Measurements from ENCODE around the gene PNPLA3.

PNPLA3 gene

DNA sequence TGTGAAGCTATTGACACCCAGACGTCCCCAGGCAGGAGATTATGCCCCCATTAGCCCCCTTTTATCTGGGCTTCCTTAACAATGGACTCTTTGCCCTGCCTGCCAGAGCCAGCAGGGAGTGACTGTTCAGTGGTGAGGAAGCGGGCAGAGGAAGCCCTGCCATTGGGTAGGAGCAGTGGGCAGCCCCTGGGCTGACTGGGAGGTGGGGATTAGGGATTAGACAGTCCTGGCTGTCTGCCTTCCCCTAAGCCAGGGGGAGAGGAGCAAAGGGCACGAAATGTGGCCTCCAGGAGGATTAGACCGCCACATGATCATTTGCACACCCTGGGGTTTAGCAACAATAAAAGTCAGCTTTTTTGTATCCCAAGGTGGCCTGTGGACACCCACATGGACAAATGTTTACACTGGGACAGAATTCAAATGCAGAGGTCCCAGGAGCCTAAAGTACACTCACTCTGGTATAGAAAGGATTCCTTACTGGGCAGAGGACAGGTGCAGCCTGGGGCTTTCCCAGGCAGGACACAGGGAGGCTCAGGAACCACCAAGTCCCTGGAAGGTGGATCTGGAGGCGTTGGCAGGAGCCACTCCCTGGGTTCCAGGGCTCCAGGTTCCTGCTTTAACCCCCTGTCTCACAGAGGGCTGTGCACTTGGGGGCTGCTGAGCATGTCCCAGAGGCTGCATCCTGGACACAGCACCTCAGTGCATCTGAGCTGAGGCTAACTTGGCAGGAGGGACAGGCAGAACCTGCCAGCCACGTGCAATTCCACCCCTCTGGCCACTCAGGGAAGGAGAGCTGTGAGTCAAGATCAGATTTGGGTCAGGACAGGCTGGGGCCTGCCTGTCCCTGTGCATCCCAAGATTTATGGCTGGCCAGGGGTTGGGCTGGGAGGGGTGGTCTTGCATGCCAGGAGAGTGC is 2.1 kb downstream of the PNPLA3 start:
- DNase-seq = no peak

GRCh38 chr22:43926349-43926710 is 2.7 kb downstream of the PNPLA3 start:
- no peak for DNase-seq

DNA sequence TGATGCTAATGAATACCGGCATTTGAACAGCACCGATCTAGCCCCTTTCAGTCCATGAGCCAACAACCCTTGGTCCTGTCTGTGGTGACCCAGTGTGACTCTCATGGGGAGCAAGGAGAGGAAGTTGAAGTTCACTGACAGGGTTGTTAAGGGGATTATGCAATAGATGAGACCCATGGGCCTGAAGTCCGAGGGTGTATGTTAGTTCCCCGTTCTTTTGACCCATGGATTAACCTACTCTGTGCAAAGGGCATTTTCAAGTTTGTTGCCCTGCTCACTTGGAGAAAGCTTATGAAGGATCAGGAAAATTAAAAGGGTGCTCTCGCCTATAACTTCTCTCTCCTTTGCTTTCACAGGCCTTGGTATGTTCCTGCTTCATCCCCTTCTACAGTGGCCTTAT is 4.9 kb downstream of the PNPLA3 start:
- DNase-seq = no peak

DNA sequence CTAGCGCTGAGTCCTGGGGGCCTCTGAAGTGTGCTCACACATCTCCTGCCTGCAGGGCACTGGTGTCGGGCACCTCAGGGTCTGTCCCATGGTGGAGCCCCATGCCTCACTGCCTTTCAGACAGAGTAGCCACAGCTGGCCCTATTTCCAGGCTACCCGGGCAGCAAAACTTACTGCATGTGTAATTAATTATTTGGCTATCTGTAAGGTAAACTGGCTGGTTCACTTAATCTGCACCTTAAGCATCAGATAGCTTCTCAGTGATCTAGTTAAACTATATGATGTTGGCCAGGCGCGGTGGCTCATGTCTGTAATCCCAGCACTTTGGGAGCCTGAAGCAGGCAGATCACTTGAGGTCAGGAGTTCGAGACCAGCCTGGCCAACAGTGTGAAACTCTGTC is 5.3 kb downstream of the PNPLA3 start:
- DNase-seq = no peak

DNA sequence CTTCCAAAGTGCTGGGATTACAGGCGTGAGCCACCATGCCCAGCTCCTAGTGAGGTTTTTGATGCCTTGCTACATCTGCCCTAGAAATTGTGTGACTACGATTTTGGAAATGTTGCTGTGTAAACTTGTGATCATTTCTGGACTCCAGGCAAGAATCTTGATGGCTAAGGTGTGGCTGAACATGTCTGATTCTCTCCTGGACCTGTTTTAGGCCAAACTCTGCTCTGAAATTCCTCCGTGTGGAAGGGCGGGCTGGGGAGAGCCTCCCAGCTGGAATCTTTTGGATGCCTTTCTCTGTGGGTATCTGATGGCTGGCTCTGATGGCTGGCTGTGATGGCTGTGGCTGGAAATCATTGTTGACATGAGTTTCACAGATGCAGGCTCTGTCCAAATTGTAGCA is 8.2 kb downstream of the PNPLA3 start:
- DNase-seq = no peak

- DNase-seq = no peak
Measured at GRCh38 chr22:43941449-43941848, 17.8 kb downstream of the PNPLA3 start.

- no peak for DNase-seq
Measured at GRCh38 chr22:43944670-43945430, 21.2 kb downstream of the PNPLA3 start.

DNA sequence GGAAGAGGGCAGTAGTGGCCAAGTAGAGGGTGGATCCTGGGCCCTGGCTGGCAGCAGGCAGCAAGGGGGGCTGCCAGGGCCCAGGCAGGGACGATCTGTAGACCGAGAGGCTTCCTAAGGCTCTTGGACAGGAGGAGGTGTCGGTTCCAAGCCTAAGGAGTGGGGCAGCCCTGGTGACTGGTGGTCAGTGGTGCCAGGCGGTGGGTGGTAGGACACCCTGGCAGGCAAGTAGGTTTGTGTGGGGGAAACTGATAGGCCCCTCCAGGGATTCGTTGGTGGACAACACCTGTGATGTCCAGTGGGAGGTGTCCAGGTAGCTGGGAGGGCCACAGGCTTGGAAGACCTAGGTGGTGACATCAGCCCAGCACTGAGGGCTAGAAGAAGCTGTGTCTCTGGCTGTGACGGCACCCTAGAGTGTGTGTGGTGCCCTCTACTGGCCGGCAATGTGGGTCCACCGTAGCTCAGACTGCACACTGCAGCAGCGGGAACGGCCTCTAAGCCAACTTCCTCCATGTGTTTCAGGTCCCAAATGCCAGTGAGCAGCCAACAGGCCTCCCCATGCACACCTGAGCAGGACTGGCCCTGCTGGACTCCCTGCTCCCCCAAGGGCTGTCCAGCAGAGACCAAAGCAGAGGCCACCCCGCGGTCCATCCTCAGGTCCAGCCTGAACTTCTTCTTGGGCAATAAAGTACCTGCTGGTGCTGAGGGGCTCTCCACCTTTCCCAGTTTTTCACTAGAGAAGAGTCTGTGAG is 22.2 kb downstream of the PNPLA3 start:
- peak; percentile 50 for DNase-seq

GRCh38 chr22:43946384-43946667 is 22.7 kb downstream of the PNPLA3 start:
- no peak for DNase-seq

GRCh38 chr22:43948836-43949406 is 25.3 kb downstream of the PNPLA3 start:
- DNase-seq = no peak

DNA sequence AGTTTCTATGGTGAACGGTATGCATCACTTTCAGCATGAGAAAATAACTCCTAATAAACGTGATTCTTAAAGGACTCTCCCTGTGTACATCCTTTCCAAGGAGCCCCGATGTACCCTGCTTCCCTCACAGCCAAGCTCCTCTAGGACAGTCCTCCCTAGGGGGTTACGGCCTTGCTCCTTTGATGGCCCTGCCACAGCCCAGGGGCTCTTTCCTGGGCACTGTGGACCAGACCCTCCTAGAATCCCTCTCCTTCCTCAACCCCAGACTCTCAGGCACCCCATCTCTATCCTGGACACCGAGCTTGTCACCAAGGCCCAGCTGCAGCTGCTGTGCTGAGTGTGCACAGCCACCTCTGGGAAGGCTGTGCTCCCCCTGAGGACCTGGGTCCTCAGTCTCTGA is 27.8 kb downstream of the PNPLA3 start:
- DNase-seq = no peak

DNA sequence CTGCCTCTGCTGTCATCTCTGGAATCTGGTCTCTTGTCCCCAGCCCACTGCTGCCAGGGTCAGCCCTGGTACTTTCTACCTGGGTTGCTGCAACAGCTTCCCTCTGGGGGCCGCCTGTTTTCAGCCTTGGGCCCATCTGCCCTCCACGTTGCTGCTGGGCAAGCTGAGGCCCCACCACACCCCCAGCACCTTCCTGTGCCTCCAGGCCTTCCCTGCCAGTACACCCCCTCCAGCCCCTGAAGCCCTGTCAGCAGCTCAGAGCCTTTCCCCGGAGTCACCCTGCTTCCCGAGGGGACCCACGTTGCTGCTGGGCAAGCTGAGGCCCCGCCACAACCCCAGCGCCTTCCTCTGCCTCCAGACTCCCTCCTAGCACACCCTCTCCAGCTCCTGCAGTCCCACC is 28.4 kb downstream of the PNPLA3 start:
- no peak for DNase-seq

- DNase-seq = no peak
Measured at GRCh38 chr22:43953988-43954785, 30.6 kb downstream of the PNPLA3 start.

DNA sequence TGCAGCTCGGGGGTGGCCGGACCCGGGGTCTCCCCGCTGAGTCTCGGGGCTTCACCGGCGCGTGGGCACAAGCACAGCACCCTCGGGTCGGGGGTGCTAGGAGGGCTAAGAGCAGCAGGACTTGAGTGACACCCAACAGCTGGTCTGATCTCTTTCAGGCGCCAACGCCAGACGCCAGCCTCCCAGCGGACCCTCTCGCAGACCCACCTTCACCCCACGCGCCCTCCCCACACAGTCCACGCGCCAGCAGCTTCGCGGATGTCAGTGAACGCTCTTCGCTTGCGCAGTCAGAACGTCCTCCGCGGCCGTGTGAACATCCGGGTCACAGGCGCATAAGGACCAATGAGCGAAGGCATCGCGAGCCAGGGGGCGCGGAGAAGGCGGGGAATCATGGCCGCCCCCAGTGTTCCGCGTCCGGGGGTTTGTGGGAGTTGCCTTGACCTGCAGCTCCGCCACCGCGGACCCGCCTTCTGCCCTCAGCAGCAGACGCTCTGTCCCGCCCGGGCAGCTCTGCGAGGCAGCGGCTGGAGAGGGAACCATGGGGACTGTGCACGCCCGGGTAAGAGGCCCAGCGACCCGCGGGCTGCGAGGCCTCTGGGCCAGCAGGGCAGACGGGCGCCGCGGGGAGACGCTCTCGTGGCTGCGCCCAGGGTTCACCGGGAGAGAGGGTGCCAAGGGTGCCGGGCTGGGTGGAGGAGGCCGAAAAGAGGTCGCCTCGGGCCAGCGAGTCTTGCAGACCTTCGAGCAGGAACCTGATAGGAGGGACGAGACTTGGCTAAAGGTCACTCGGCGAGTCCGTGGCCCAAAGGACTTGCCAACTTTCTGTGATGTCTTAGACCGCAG is 31.7 kb downstream of the PNPLA3 start, which contains the start of gene SAMM50:
Gene SAMM50, plus strand, starts transcription at position 403 of the 843 bp plus-strand sequence. Its CDS starts 136 bp downstream, at position 539.
- peak; percentile 69 for DNase-seq

GRCh38 chr22:43955883-43956782 is 32.5 kb downstream of the PNPLA3 start:
- no peak for DNase-seq

DNA sequence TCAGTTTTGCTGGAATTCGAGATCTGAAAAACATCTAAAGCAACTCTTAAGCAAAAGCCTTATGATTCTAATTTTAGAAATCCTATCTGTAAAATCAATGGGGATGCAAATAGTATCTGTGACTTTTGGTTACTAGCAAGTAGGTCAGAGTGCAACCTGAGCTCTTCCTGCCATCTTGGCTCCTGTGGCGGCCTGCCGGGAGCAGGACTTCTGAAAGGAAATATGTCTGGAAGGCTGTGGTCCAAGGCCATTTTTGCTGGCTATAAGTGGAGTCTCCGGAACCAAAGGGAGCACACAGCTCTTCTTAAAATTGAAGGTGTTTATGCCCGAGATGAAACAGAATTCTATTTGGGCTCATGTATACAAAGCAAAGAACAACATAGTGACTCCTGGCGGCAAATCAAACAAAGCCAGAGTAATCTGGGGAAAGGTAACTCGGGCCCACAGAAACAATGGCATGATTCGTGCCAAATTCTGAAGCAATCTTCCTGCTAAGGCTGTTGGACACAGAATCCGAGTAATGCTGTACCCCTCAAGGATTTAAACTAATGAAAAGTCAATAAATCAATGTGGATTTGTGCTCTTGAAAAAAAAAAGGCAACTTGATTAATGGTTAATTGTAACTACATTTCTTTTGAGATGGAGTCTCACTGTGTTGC is 33.3 kb downstream of the PNPLA3 start:
- DNase-seq = no peak

DNA sequence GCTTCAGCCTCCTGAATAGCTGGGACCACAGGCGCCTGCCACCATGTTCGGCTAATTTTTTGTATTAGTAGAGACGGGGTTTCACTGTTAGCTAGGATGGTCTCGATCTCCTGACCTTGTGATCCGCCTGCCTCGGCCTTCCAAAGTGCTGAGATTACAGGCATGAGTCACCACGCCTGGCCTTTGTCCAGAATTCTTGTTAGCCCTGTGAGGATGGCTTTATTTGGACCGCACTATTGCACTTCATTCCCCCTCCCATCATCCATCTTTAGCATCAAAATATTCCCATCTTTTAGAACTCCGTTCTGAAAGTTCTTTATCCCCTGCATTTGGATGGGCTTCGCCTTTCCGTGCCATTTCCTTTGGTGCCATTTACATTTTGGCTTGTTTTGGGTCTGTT is 34.3 kb downstream of the PNPLA3 start:
- no peak for DNase-seq

DNA sequence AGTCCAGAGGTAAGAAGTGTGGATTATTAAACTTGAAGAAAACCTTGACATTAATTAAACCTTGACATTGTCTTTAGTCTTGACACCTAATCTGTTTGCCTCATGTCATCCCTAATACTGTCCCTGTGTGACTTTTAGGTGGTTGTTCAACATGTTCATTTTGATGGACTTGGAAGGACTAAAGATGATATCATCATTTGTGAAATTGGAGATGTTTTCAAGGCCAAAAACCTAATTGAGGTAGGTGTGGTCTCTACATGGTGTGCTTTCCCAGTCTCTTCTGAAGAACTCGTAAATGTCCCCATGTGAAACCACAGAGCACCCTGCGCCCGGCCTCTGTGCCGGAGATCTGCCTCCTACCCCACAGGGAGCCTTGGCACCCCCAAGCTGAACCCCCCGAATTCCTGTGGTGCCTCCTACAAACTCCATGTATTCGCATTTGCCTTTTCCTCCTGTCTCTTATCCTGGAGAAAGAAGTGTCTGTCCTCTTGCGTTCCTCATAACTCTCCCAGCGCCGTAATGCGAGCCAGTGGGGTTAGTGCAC is 40.8 kb downstream of the PNPLA3 start:
- no peak for DNase-seq

DNA sequence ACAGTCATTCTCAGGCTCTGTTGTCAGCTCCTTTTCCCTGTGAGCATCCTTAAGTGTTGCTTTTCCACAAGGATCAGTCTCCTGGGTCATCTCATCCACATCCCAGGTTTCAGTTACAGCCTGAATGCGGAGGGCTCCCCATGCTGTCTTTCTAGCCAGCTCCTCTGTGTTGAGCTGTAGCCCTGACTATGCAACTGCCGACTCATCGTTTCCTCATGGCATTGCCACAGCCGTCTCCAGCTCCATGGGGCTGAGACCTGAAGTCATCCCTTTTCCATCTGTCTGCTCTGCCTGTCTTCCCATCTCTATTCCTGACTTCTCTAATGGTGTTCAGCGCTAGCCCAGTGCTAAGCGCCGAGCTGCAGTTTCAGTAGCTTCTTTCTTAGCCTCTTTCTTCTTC is 43.5 kb downstream of the PNPLA3 start:
- no peak for DNase-seq
